Measurements from ENCODE around the gene HGS. TPM values are rescaled to one million over a fixed set of nuclear protein-coding genes. Genes with fewer than 3 reads are reported as not detected.

Gene HGS, protein sequence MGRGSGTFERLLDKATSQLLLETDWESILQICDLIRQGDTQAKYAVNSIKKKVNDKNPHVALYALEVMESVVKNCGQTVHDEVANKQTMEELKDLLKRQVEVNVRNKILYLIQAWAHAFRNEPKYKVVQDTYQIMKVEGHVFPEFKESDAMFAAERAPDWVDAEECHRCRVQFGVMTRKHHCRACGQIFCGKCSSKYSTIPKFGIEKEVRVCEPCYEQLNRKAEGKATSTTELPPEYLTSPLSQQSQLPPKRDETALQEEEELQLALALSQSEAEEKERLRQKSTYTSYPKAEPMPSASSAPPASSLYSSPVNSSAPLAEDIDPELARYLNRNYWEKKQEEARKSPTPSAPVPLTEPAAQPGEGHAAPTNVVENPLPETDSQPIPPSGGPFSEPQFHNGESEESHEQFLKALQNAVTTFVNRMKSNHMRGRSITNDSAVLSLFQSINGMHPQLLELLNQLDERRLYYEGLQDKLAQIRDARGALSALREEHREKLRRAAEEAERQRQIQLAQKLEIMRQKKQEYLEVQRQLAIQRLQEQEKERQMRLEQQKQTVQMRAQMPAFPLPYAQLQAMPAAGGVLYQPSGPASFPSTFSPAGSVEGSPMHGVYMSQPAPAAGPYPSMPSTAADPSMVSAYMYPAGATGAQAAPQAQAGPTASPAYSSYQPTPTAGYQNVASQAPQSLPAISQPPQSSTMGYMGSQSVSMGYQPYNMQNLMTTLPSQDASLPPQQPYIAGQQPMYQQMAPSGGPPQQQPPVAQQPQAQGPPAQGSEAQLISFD
- 134 and 147 TPM in 2 replicates for total RNA-seq

DNA sequence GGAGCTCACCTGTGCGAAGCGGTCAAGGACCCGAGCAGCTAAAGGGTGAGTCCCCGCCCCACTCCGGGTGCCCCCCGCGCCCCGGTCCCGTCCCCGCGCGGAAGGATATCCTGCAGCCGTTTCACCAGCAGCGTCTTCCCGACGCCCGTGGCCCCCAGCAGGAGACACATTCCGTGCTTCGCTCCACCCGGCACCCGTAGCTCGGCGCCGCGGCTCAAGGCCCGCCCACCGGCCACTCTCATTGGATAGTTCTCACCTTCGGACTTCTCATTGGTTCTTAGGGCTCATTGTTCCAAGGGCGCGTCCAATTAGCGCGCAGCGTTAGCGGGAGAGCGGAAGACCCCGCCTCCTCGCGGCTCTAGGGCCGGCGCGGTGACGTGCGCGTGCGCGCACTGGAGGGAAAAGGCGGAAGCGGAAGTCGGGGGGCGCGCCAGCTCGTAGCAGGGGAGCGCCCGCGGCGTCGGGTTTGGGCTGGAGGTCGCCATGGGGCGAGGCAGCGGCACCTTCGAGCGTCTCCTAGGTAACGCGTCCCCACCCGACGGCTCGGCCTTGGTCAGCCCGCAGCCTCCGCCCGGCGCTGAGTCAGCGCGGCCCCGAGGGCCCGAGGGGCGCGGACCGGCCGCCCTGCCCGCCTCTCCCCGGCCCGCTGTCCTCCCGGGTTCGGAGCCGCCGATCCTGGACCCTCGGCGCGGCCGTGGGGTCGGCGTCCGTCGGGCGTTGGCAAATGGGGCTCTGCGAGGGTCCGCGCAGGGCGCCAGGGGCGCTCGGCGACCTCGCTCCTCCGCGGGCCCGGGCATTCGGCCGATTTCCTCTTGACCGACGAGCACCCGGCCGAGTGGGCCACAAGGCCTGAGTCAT is at the start of gene HGS, which contains the start of gene ARL16:
Gene HGS (plus strand): TSS at position 428 of the 858 bp plus-strand sequence. CDS start 56 bp downstream, at position 484.
Gene ARL16 (minus strand): TSS at position 214 of the 858 bp plus-strand sequence. CDS start 44 bp downstream, at position 170.

DNA sequence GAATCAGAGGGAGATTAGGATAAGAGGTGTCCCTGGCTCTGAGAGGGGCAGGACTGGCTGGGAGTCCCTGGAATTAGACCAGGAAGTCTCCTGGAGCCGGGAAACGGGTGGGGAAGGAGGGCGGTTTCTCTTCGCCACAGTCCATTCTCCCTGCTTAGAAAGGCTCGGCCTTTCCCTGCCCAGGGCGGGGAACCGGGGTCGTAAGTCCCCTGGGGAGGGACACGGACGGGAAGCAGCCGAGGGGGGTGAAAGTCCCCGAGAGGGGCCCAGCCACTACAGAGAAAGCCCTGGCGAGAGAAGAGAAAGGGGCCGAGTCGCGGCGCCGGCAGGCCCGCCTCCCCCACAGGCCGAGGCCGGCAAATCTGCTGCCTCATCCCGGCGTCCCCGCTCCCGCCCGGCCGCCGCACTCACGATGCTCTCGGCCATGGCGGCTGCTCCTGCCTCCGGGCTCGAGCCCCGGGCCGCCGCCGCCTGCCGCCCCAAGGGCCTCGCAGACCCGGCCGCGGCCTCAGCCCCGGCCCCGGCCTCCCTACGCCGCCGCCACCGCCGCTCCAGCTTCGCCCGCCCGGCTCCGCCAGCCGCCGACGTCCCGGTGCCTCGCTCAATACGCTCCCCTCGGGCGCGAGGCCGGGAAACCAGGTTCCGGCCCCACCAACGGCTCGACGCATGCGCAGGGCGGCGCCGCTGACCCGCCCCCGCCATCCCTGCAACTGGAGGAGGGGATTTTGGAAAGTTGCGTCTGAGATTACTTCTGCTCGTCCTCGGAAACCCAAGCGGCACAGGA is 47.1 kb upstream of the HGS start, which contains the start of the genes NPLOC4 and TSPAN10:
Gene NPLOC4 (minus strand): TSS at position 608 of the 784 bp plus-strand sequence. CDS start 182 bp downstream, at position 426.
Gene TSPAN10 (plus strand): TSS at position 692 of the 784 bp plus-strand sequence. CDS start 5,217 bp downstream, outside the sequence.

DNA sequence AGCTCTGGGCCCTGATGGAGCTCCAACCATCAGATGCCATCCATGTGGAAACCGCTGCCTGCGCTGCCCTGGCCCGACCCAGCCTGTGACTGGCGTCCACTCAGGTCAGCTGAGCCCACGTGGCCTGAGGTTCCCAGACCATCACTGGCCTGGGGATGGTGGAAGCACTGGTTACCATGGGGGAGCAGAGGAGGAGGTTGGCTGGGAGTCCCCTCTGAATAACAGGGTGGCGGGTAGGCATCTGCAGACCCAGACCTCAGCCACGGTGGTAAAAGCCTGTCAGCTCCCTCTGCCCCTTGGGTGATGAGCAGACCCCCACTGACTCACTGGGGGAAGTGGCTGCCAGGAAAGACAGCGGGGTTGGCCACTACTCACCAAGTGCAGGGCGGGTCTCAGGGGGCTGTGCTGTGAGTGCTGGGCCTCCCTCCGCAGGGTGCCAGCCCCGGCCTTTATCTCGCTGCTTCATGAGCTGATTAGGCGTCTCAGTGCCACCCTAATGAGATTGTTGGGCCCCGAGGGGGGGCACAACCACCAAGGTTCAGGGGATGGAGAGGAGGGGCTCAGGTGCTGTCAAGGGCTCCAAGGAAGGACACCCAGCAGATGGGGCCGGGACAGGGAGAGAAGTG is 27.6 kb upstream of the HGS start, which contains the start of gene PDE6G:
Gene PDE6G (minus strand): TSS at position 425 of the 626 bp plus-strand sequence. CDS start 3,237 bp downstream, outside the sequence.

DNA sequence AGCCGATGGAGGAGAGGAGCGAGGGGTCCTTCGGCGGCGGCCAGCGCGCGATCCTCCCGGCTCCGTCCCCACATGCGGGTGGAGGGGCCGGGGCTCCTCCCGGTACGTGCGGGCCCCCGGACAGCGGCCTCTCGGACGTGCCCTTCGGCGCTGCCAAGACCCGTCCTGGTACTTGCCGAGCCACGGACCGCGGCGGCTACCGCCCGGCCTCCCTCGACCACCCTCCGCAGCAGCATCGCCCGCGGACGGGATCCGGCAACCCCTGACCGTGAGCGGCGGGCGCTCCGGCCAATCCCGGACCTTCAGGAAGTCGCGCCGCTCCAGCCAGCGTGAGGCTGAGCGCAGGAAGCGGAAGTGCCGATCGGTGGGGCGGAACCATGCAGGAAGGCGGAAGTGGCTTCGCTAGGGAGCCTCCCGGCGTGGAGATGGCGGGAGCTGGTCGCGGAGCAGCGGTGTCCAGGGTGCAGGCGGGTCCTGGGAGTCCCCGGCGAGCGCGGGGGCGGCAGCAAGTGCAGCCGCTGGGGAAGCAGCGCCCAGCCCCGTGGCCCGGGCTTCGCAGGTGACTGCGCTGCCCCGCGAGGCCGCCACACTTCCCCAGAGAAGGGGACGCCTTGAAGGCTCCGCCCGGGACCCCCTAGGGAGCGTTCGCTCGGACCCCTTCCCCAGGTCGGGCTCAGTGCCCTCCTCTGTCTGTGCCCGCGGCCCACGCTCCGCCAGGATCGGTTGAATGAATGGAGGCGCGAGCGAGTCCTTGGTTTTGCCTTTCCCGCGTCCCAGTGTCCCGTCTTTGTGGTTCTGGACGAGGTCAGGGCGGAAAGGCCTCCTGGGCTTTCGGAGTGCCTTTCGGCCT is 17.2 kb upstream of the HGS start, which contains the start of the genes CCDC137 and OXLD1:
Gene CCDC137 (plus strand): TSS at position 396 of the 850 bp plus-strand sequence. CDS start 30 bp downstream, at position 426.
Gene OXLD1 (minus strand): TSS at position 264 of the 850 bp plus-strand sequence. CDS start 28 bp downstream, at position 236.

DNA sequence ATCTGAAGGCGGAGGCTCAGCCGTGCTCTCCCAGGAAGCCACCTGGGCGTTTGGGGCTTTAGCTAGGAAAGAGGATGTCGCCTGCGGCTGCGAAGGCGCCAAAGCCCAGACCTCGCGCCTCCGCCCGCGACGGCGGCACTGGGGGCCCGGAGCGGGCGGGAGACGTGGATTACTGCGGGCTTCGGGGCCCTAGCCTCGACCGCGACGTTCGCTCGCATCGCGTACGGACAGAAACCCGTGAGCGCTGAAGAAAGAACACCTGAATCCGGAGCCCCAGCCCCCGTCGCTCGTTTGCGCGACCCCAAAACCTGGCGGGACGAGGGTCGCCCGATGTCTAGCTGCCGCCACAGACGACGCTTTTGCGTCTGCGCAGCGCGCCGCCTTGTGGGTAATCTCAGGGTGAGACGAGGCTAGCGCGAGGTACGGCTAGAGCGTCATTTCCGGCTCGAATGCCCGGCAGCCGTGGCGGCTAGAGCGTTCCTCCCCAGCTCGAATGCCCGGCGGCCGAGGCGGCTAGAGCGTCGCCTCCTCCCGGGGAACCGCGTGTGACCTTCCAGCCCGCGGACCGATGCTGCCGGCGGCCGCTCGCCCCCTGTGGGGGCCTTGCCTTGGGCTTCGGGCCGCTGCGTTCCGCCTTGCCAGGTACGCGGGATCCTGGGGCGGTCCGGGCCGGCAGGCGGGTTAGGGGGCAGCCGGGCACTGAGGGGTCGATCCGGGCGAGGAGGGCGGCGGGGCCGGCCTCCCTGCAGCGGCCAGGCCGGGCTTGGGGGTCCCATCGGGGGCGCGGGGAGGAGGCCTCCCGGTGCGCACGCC is 19.3 kb downstream of the HGS start, which contains the start of gene MRPL12:
Gene MRPL12 (plus strand): TSS at position 434 of the 813 bp plus-strand sequence. CDS start 135 bp downstream, at position 569.

DNA sequence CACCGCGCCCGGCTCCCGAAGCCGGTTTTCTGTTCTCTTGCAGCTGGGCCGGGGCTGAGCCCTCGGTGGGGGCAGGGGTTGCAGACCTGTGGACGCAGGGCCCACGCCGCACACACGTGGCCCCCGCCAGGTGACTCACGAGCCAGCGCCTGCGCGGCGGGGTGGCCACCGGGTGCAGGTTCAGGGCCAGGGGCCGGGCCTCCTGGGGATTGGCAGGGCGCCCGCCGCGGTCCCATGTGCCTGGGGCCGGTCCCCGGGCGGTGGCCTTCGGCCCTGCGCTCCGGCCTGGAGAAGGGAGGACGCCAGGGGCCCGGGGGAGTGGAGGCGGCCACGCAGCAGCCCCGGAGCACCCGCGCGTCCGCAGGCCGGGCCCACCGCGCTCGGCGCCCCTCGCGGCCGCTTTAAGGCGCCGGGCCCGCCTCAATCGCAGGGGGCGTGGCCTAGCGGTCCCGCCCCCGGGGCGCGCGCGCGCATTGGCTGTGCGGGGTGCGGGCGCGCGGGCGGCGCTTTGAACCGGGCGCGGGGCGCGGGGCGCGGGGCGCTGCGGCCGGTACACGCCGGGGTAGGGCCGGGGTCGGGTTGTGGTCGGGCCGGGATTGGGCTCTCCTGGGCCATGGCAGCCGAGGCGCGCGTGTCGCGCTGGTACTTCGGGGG is 28.1 kb downstream of the HGS start, which contains the start of gene SLC25A10:
Gene SLC25A10 (plus strand): TSS at position 471 of the 654 bp plus-strand sequence. CDS start 143 bp downstream, at position 614.

Small RNAs within 50 kb of the gene (small RNA-seq; reads per million reads assigned to genes)
- gene MIR6786 = not detected

Other genes starting within 250 kb of the HGS start
- gene ACTG1, start 171.2 kb upstream of the HGS start, total RNA-seq = 14,927 and 15,075 TPM in 2 replicates
- 0.57 and 1.3 TPM in 2 replicates for gene FSCN2, start 155.6 kb upstream of the HGS start, total RNA-seq
- gene FAAP100, start 131.7 kb upstream of the HGS start, total RNA-seq = 38.3 and 56.2 TPM in 2 replicates
- 121 and 146 TPM in 2 replicates for gene NPLOC4, start 46.9 kb upstream of the HGS start, total RNA-seq
- gene TSPAN10, start 46.8 kb upstream of the HGS start, total RNA-seq = 0.48 TPM in 1 of 2 replicates, not detected in the other
- 1.3 TPM in 2 replicates for gene PDE6G, start 27.5 kb upstream of the HGS start, total RNA-seq
- 24.5 and 29.7 TPM in 2 replicates for gene OXLD1, start 17.4 kb upstream of the HGS start, total RNA-seq
- 11.8 and 12.1 TPM in 2 replicates for gene CCDC137, start 17.3 kb upstream of the HGS start, total RNA-seq
- gene ARL16, start 214 bp upstream of the HGS start, total RNA-seq = 35.6 and 36.6 TPM in 2 replicates
- gene MRPL12, start 19.4 kb downstream of the HGS start, total RNA-seq = 23.8 and 26.1 TPM in 2 replicates
- gene SLC25A10, start 28.3 kb downstream of the HGS start, total RNA-seq = 17.6 and 23.5 TPM in 2 replicates
- not detected in 2 replicates for gene GCGR, start 120.1 kb downstream of the HGS start, total RNA-seq
- gene MCRIP1, start 149.3 kb downstream of the HGS start, total RNA-seq = 91.2 and 156 TPM in 2 replicates
- not detected in 2 replicates for gene PPP1R27, start 151.0 kb downstream of the HGS start, total RNA-seq
- 991 and 1,042 TPM in 2 replicates for gene P4HB, start 176.5 kb downstream of the HGS start, total RNA-seq
- 215 and 257 TPM in 2 replicates for gene ARHGDIA, start 187.3 kb downstream of the HGS start, total RNA-seq
- 155 and 174 TPM in 2 replicates for gene ALYREF, start 207.6 kb downstream of the HGS start, total RNA-seq
- 106 and 139 TPM in 2 replicates for gene ANAPC11, start 207.7 kb downstream of the HGS start, total RNA-seq
- gene NPB, start 218.2 kb downstream of the HGS start, total RNA-seq = 0.65 TPM in 1 of 2 replicates, not detected in the other
- gene PCYT2, start 227.4 kb downstream of the HGS start, total RNA-seq = 26.5 and 45.9 TPM in 2 replicates
- gene SIRT7, start 234.2 kb downstream of the HGS start, total RNA-seq = 16.0 and 18.0 TPM in 2 replicates
- 21.9 and 24.7 TPM in 2 replicates for gene MAFG, start 243.7 kb downstream of the HGS start, total RNA-seq